IPS DF 6.9 (cell line): ENCODE data around the gene FANCD2.
A peak's percentile ranks its signal among the peaks of the same experiment; 100 is the strongest.

ENCODE experiments used
- DNase-seq: peaks from one replicate; pipeline ENCODE4 v3.0.0-alpha.2; 2013; ENCODE audit warnings: low read depth, low spot score
- H3K27ac ChIP-seq: one replicate; pipeline ENCODE4 v1.5.1; 2013; ENCODE audit warnings: low read length, control low read depth
- H3K27me3 ChIP-seq: 2 replicates; pipeline ENCODE4 v1.6.1; 2013; ENCODE audit warnings: mild to moderate bottlenecking, low read length; ENCODE audit not compliant: control insufficient read depth, insufficient read depth
- H3K36me3 ChIP-seq: 2 replicates; pipeline ENCODE4 v1.6.1; 2013; ENCODE audit warnings: low read length; ENCODE audit not compliant: control insufficient read depth, insufficient read depth
- H3K4me1 ChIP-seq: 2 replicates; pipeline ENCODE4 v1.6.1; 2013; ENCODE audit warnings: low read length; ENCODE audit not compliant: control insufficient read depth, insufficient read depth
- H3K4me3 ChIP-seq: 2 replicates; pipeline ENCODE4 v1.5.1; 2013; ENCODE audit warnings: mild to moderate bottlenecking, low read length
- H3K9me3 ChIP-seq: 2 replicates; pipeline ENCODE4 v1.6.1; 2013; ENCODE audit warnings: low read length, inconsistent platforms; ENCODE audit not compliant: control insufficient read depth, insufficient read depth
- WGBS: extraction: QIAGEN DNeasy Blood & Tissue Kit; methylation state at CpG from one replicate; pipeline ENCODE4 v1.1.7; 2013; ENCODE audit warnings: mixed read lengths, missing lambda C conversion rate; ENCODE audit not compliant: insufficient read length, insufficient coverage; 5-methylcytosine and 5-hydroxymethylcytosine counted together

FANCD2 gene

GRCh38 chr3:10093678-10094077 is 67.4 kb downstream of the FANCD2 start:
- WGBS = no CpG with 5 or more reads among the region's 3 CpGs
- Histone ChIP-seq H3K27ac (no peak overlapping the region), H3K27me3 (no peaks in the 10 kb centered on the region; the same call in 1 of the 2 replicates), H3K4me3 (no peak overlapping the region), H3K36me3 (peaks cover 16% of the 10 kb centered on the region; the same call in 1 of the 2 replicates), H3K9me3 (no peaks in the 10 kb centered on the region), H3K4me1 (no peaks in the 10 kb centered on the region)
- DNase-seq = no peak

GRCh38 chr3:10099041-10099440 is 72.8 kb downstream of the FANCD2 start:
- Histone ChIP-seq H3K27me3 (no peaks in the 10 kb centered on the region), H3K4me3 (no peak overlapping the region), H3K4me1 (no peaks in the 10 kb centered on the region), H3K9me3 (no peaks in the 10 kb centered on the region), H3K36me3 (peaks cover 7% of the 10 kb centered on the region; the same call in 1 of the 2 replicates), H3K27ac (no peak overlapping the region)
- WGBS = no CpG with 5 or more reads among the region's 5 CpGs
- DNase-seq = no peak

GRCh38 chr3:10106919-10107318 is 80.7 kb downstream of the FANCD2 start:
- WGBS = no CpG with 5 or more reads among the region's 2 CpGs
- Histone ChIP-seq H3K4me1 (no peaks in the 10 kb centered on the region), H3K27me3 (no peaks in the 10 kb centered on the region), H3K27ac (no peak overlapping the region), H3K36me3 (no peaks in the 10 kb centered on the region), H3K4me3 (no peak overlapping the region), H3K9me3 (no peaks in the 10 kb centered on the region)
- no peak for DNase-seq

GRCh38 chr3:10108091-10108490 is 81.9 kb downstream of the FANCD2 start, which contains the start of gene FANCD2OS:
Gene FANCD2OS, minus strand, starts transcription at chr3:10108255. Its CDS starts 3,481 bp downstream, at chr3:10104774.
- H3K27ac ChIP-seq = no peak within 1 kb of the TSS
- no peak for DNase-seq
- no peaks in the 10 kb centered on the region for H3K9me3 ChIP-seq
- H3K4me1 ChIP-seq = no peaks in the 10 kb centered on the region
- H3K27me3 ChIP-seq = no peaks in the 10 kb centered on the region
- no CpG with 5 or more reads among the region's 28 CpGs for WGBS
- H3K4me3 ChIP-seq = no peak within 1 kb of the TSS
- H3K36me3 ChIP-seq = no peaks in the 10 kb centered on the region

- WGBS = no CpG with 5 or more reads among the region's 54 CpGs
- H3K27ac ChIP-seq = no peak within 1 kb of the TSS
- no peaks in the 10 kb centered on the region for H3K4me1 ChIP-seq
- no peaks in the 10 kb centered on the region for H3K9me3 ChIP-seq
- no peaks in the 10 kb centered on the region for H3K27me3 ChIP-seq
- DNase-seq = peak; percentile 68
- no peaks in the 10 kb centered on the region for H3K36me3 ChIP-seq
- H3K4me3 ChIP-seq = peak within 1 kb of the TSS; percentile 77
Measured at GRCh38 chr3:10115326-10116137, 89.3 kb downstream of the FANCD2 start, which contains the start of gene BRK1. Gene BRK1, plus strand, starts transcription at chr3:10115675. Its CDS starts 27 bp downstream, at chr3:10115702.

- DNase-seq = no peak
Measured at GRCh38 chr3:10116138-10116460, 89.9 kb downstream of the FANCD2 start.

GRCh38 chr3:10116928-10117327 is 90.7 kb downstream of the FANCD2 start:
- Histone ChIP-seq H3K4me1 (no peaks in the 10 kb centered on the region), H3K27ac (no peak overlapping the region), H3K36me3 (no peaks in the 10 kb centered on the region; the same call in 1 of the 2 replicates), H3K27me3 (no peaks in the 10 kb centered on the region), H3K4me3 (no peak overlapping the region), H3K9me3 (no peaks in the 10 kb centered on the region)
- no peak for DNase-seq
- no CpG with 5 or more reads among the region's 4 CpGs for WGBS

More at GRCh38 chr3:10116138-10116460, 89.9 kb downstream of the FANCD2 start:
- Histone ChIP-seq H3K4me1 (no peaks in the 10 kb centered on the region), H3K9me3 (no peaks in the 10 kb centered on the region), H3K4me3 (peak overlapping the region; percentile 77), H3K27ac (no peak overlapping the region), H3K27me3 (no peaks in the 10 kb centered on the region), H3K36me3 (no peaks in the 10 kb centered on the region; the same call in 1 of the 2 replicates)
- no CpG with 5 or more reads among the region's 10 CpGs for WGBS

GRCh38 chr3:10119376-10119775 is 93.1 kb downstream of the FANCD2 start:
- no peak for DNase-seq
- H3K4me3 ChIP-seq = no peak overlapping the region
- H3K27ac ChIP-seq = no peak overlapping the region
- H3K4me1 ChIP-seq = no peaks in the 10 kb centered on the region
- WGBS = no CpG with 5 or more reads among the region's 4 CpGs
- no peaks in the 10 kb centered on the region for H3K27me3 ChIP-seq
- no peaks in the 10 kb centered on the region for H3K9me3 ChIP-seq
- no peaks in the 10 kb centered on the region; the same call in 1 of the 2 replicates for H3K36me3 ChIP-seq

GRCh38 chr3:10121064-10121463 is 94.8 kb downstream of the FANCD2 start:
- no peaks in the 10 kb centered on the region for H3K27me3 ChIP-seq
- no peak overlapping the region for H3K4me3 ChIP-seq
- H3K36me3 ChIP-seq = no peaks in the 10 kb centered on the region; the same call in 1 of the 2 replicates
- no peak for DNase-seq
- WGBS = no CpG with 5 or more reads among the region's 2 CpGs
- no peak overlapping the region for H3K27ac ChIP-seq
- no peaks in the 10 kb centered on the region for H3K4me1 ChIP-seq
- H3K9me3 ChIP-seq = no peaks in the 10 kb centered on the region

GRCh38 chr3:10122724-10123123 is 96.5 kb downstream of the FANCD2 start:
- Histone ChIP-seq H3K27me3 (no peaks in the 10 kb centered on the region), H3K36me3 (peaks cover 8% of the 10 kb centered on the region; the same call in 1 of the 2 replicates), H3K4me3 (no peak overlapping the region), H3K9me3 (no peaks in the 10 kb centered on the region), H3K27ac (no peak overlapping the region), H3K4me1 (no peaks in the 10 kb centered on the region)
- WGBS = no CpG with 5 or more reads among the region's 4 CpGs
- no peak for DNase-seq
